WTC11 (cell line): ENCODE measurements around the gene MRPS9. TPM values are rescaled to one million over a fixed set of nuclear protein-coding genes. Genes with fewer than 3 reads are reported as not detected.

Source experiments
- ATAC-seq: fragments of 200-7000 bp; cut with Tn5 transposase; 2 replicates; pipeline ENCODE4 v1.10.0; 2021; ENCODE audit warnings: mild to moderate bottlenecking, moderate library complexity
- CTCF ChIA-PET: fragments of 300-600 bp; sonication (Branson Sonifier 250); formaldehyde crosslinking; loops from one replicate; lab custom pipeline; 2021; ENCODE audit warnings: antibody characterized with exemption; lab: Charles Lee
- POLR2A ChIA-PET: fragments of 350-600 bp; sonication (Branson Sonifier 250); formaldehyde crosslinking; loops from one replicate; lab custom pipeline; 2021; ENCODE audit warnings: antibody characterized with exemption; lab: Charles Lee
- DNase-seq: peaks from one replicate; pipeline ENCODE4 v3.0.0; 2021; ENCODE audit warnings: low spot score
- H3K27ac Mint-ChIP-seq: 2 replicates; pipeline ENCODE4 v1.8.0; 2021; ENCODE audit warnings: mixed read lengths
- H3K27me3 Mint-ChIP-seq: 2 replicates; pipeline ENCODE4 v1.8.0; 2021; ENCODE audit warnings: low read depth, mild to moderate bottlenecking, moderate library complexity, mixed read lengths
- H3K36me3 Mint-ChIP-seq: 2 replicates; pipeline ENCODE4 v1.8.0; 2021; ENCODE audit warnings: mixed read lengths
- H3K4me1 Mint-ChIP-seq: 2 replicates; pipeline ENCODE4 v1.8.0; 2022; ENCODE audit warnings: mixed read lengths
- H3K4me3 Mint-ChIP-seq: 2 replicates; pipeline ENCODE4 v1.8.0; 2021; ENCODE audit warnings: mild to moderate bottlenecking, moderate library complexity, mixed read lengths
- H3K9me3 Mint-ChIP-seq: 2 replicates; pipeline ENCODE4 v1.8.0; 2021; ENCODE audit warnings: mixed read lengths
- CREB1 ChIP-seq: sonication (generic); formaldehyde crosslinking; IDR thresholded peaks from 2 replicates; pipeline ENCODE4 v1.8.0; 2023; ENCODE audit warnings: mild to moderate bottlenecking, missing genetic modification reagents
- IRF2 ChIP-seq: sonication (generic); formaldehyde crosslinking; IDR thresholded peaks from 2 replicates; pipeline ENCODE4 v1.8.0; 2022; ENCODE audit warnings: low read depth, missing genetic modification reagents, borderline replicate concordance
- JAZF1 ChIP-seq: fragments of 250-450 bp; sonication (Bioruptor Pico); IDR thresholded peaks from 2 replicates; pipeline ENCODE4 v1.9.0; 2021; ENCODE audit warnings: moderate library complexity, mild to moderate bottlenecking, inconsistent platforms
- JUN ChIP-seq: sonication (generic); formaldehyde crosslinking; IDR thresholded peaks from 2 replicates; pipeline ENCODE4 v1.8.0; 2023; ENCODE audit warnings: mild to moderate bottlenecking, missing genetic modification reagents
- ZNF121 ChIP-seq: sonication (generic); formaldehyde crosslinking; IDR thresholded peaks from 2 replicates; pipeline ENCODE4 v1.8.0; 2023; ENCODE audit warnings: missing genetic modification reagents
- ZNF219 ChIP-seq: sonication (generic); formaldehyde crosslinking; IDR thresholded peaks from 2 replicates; pipeline ENCODE4 v1.8.0; 2023; ENCODE audit warnings: missing genetic modification reagents, mild to moderate bottlenecking, borderline replicate concordance
- ZNF263 ChIP-seq: sonication (generic); formaldehyde crosslinking; IDR thresholded peaks from 2 replicates; pipeline ENCODE4 v1.8.1; 2022; ENCODE audit warnings: low read depth, mild to moderate bottlenecking, moderate library complexity, missing genetic modification reagents
- total RNA-seq: library from RNA; stranded (reverse); gene quantifications from 3 replicates; pipeline ENCODE4 v1.2.3, GENCODE V29; 2021
- TF ChIP-seq, protein P1 (sequence below): sonication (generic); formaldehyde crosslinking; IDR thresholded peaks from 2 replicates; pipeline ENCODE4 v1.8.1; 2023; ENCODE audit warnings: mild to moderate bottlenecking, missing genetic modification reagents, moderate library complexity
- TF ChIP-seq, protein P2 (sequence below): fragments of 200-600 bp; IDR thresholded peaks from 2 replicates; pipeline ENCODE4 v1.8.0; 2022; ENCODE audit warnings: antibody characterized with exemption
- TF ChIP-seq, protein P3 (sequence below): fragments of 250-450 bp; sonication (Bioruptor Pico); IDR thresholded peaks from 2 replicates; pipeline ENCODE4 v1.9.0; 2021; ENCODE audit warnings: mild to moderate bottlenecking
- TF ChIP-seq, protein P4 (sequence below): fragments of 250-450 bp; sonication (Bioruptor Pico); IDR thresholded peaks from 2 replicates; pipeline ENCODE4 v1.8.0; 2021; ENCODE audit warnings: mild to moderate bottlenecking
- TF ChIP-seq, protein P5 (sequence below): fragments of 250-450 bp; sonication (Bioruptor Pico); IDR thresholded peaks from 2 replicates; pipeline ENCODE4 v2.1.2; 2022; ENCODE audit warnings: mild to moderate bottlenecking, moderate library complexity

MRPS9 gene
- total RNA-seq, 1 experiment from 2014 or later = 75.3 TPM

DNA sequence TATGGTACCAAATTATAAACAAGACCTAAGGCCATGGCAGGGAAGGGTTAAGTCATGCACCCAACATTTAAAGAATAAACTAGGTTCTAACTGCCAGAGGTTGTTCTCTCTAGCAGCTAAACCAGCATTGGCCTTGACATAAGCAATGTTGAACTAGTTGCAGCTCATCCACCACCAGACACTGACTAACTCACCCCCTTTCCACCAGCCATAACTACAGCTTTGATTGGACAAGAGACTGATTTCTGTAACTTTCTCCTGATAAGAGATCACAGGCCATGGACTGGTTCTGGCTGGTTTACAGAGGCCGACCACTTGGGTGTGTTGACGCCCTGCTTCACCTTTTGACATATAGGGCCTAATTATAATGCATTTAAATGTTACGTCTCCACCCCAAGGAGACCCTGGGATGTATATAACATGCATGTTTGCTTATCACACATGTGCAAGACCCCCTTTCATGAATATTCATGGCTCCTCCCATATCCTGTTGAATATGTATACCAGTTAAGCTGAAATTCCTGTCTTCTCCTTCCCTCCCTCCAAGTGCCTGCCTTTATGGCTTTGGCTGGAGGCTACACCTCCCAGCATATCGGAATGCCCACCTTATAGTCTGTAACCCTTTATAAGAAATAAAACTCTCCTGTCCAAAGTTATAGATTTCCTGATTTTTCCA is 75.9 kb downstream of the MRPS9 start:
- TF ChIP-seq ZNF263 (CRISPR knock-in tag) (no peak), JUN (CRISPR knock-in tag) (no peak), JAZF1 (CRISPR knock-in tag) (no peak), ZNF121 (CRISPR knock-in tag) (no peak), IRF2 (CRISPR knock-in tag) (no peak), CREB1 (CRISPR knock-in tag) (no peak)
- TF ChIP-seq, protein P1, sequence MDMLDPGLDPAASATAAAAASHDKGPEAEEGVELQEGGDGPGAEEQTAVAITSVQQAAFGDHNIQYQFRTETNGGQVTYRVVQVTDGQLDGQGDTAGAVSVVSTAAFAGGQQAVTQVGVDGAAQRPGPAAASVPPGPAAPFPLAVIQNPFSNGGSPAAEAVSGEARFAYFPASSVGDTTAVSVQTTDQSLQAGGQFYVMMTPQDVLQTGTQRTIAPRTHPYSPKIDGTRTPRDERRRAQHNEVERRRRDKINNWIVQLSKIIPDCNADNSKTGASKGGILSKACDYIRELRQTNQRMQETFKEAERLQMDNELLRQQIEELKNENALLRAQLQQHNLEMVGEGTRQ (CRISPR knock-in tag) = no peak
- no peak for DNase-seq
- no peak overlapping the region for H3K4me3 Mint-ChIP-seq
- H3K4me1 Mint-ChIP-seq = peaks cover 9% of the 10 kb centered on the region
- POLR2A ChIA-PET = no interaction called here
- no peak overlapping the region for H3K27ac Mint-ChIP-seq
- no peaks in the 10 kb centered on the region for H3K36me3 Mint-ChIP-seq
- no peaks in the 10 kb centered on the region for H3K27me3 Mint-ChIP-seq
- CTCF ChIA-PET = interaction anchor here (0.9 to 9.3 kb wide), 6 partner anchors 9 to 180 kb away, joined by 3 to 200 read pairs (median 3); partner anchors contain the start of gene GPR45
- H3K9me3 Mint-ChIP-seq = no peaks in the 10 kb centered on the region
- peak; percentile 38 for ATAC-seq

DNA sequence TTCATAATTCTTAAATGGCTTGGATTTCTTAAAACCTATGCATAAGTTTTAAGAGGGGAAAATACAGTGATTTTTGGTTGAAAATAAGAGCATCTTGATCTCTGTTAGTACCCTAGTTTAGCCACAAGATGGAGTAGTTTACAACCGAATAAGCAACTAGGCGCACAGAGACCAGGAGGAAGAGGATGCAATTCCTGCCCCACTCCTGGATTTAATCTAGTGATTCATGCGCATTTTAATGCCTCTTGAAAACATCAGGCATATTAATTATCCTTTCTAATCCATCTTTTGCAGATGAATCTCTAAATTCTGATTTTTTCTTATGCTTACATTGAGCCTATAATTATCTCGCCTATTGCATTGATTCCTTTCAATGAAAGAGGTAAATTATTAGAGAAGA is 76.7 kb downstream of the MRPS9 start:
- DNase-seq = no peak
- Mint-ChIP-seq H3K4me1 (peaks cover 6% of the 10 kb centered on the region), H3K27me3 (no peaks in the 10 kb centered on the region; the same call in 1 of the 2 replicates), H3K9me3 (no peaks in the 10 kb centered on the region), H3K27ac (no peak overlapping the region), H3K36me3 (no peaks in the 10 kb centered on the region), H3K4me3 (no peak overlapping the region)
- peak; percentile 39 for ATAC-seq
- ChIA-PET POLR2A (no interaction called here), CTCF (interaction anchor here (0.8 to 9.3 kb wide), 15 partner anchors 9 to 216 kb away, joined by 3 to 200 read pairs (median 5); partner anchors contain the start of gene GPR45)
- TF ChIP-seq, protein P2, sequence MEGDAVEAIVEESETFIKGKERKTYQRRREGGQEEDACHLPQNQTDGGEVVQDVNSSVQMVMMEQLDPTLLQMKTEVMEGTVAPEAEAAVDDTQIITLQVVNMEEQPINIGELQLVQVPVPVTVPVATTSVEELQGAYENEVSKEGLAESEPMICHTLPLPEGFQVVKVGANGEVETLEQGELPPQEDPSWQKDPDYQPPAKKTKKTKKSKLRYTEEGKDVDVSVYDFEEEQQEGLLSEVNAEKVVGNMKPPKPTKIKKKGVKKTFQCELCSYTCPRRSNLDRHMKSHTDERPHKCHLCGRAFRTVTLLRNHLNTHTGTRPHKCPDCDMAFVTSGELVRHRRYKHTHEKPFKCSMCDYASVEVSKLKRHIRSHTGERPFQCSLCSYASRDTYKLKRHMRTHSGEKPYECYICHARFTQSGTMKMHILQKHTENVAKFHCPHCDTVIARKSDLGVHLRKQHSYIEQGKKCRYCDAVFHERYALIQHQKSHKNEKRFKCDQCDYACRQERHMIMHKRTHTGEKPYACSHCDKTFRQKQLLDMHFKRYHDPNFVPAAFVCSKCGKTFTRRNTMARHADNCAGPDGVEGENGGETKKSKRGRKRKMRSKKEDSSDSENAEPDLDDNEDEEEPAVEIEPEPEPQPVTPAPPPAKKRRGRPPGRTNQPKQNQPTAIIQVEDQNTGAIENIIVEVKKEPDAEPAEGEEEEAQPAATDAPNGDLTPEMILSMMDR = peak; percentile 53
- TF ChIP-seq, protein P3, sequence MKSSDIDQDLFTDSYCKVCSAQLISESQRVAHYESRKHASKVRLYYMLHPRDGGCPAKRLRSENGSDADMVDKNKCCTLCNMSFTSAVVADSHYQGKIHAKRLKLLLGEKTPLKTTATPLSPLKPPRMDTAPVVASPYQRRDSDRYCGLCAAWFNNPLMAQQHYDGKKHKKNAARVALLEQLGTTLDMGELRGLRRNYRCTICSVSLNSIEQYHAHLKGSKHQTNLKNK (CRISPR knock-in tag) = no peak

DNA sequence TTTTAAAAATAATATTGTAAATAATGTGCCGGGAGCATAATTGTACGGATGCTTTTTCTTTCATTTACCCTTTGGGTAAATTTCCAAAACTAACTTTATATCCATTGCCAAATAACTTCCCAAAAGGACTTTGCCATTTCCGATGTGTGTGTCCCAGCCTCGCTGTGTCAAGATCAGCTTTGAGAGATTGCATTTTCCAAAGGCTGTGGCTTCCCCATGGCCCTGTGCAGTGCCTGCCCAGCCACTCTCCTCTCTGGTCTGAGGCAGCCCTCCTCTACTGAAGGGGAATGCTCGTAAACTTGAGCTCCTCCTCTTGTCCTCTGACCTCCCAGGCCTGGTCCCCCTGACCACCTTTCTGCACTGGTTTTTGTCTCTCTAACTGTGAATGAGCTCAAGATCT is 78.5 kb downstream of the MRPS9 start:
- no peak overlapping the region for H3K27ac Mint-ChIP-seq
- TF ChIP-seq, protein P4, sequence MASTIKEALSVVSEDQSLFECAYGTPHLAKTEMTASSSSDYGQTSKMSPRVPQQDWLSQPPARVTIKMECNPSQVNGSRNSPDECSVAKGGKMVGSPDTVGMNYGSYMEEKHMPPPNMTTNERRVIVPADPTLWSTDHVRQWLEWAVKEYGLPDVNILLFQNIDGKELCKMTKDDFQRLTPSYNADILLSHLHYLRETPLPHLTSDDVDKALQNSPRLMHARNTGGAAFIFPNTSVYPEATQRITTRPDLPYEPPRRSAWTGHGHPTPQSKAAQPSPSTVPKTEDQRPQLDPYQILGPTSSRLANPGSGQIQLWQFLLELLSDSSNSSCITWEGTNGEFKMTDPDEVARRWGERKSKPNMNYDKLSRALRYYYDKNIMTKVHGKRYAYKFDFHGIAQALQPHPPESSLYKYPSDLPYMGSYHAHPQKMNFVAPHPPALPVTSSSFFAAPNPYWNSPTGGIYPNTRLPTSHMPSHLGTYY (CRISPR knock-in tag) = no peak
- TF ChIP-seq ZNF219 = no peak
- no peak for TF ChIP-seq IRF2 (CRISPR knock-in tag)
- TF ChIP-seq, protein P5, sequence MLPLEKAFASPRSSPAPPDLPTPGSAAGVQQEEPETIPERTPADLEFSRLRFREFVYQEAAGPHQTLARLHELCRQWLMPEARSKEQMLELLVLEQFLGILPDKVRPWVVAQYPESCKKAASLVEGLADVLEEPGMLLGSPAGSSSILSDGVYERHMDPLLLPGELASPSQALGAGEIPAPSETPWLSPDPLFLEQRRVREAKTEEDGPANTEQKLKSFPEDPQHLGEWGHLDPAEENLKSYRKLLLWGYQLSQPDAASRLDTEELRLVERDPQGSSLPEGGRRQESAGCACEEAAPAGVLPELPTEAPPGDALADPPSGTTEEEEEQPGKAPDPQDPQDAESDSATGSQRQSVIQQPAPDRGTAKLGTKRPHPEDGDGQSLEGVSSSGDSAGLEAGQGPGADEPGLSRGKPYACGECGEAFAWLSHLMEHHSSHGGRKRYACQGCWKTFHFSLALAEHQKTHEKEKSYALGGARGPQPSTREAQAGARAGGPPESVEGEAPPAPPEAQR = no peak
- H3K27me3 Mint-ChIP-seq = peaks cover 3% of the 10 kb centered on the region; the same call in 1 of the 2 replicates
- H3K4me3 Mint-ChIP-seq = no peak overlapping the region
- no peak for ATAC-seq
- ChIA-PET POLR2A (no interaction called here), CTCF (interaction anchor here (1.5 to 9.3 kb wide), 7 partner anchors 9 to 178 kb away, joined by 6 to 200 read pairs (median 12); partner anchors contain the start of gene GPR45)
- no peaks in the 10 kb centered on the region for H3K36me3 Mint-ChIP-seq
- DNase-seq = no peak
- no peaks in the 10 kb centered on the region for H3K9me3 Mint-ChIP-seq
- H3K4me1 Mint-ChIP-seq = peaks cover 9% of the 10 kb centered on the region
